Fibroblast of skin of back (primary cell): ENCODE measurements around the gene ARSJ. TPM values are rescaled to one million over a fixed set of nuclear protein-coding genes. Genes with fewer than 3 reads are reported as not detected.
"Not testable (repeated sequence)": the region's sequence is repeated elsewhere in the genome, so short reads cannot be mapped to it uniquely, and the experiment has no call there.

Experiments used
- DNase-seq: peaks from one replicate; pipeline ENCODE4 v3.0.0-alpha.2; 2013
- polyA plus RNA-seq, 2 experiments: library from polyadenylated mRNA; unstranded; fragments of 120-200 nt; gene quantifications; one replicate each; pipeline ENCODE4 v1.2.1, GENCODE V29; 2013; ENCODE audit not compliant: insufficient read length in 2 of 2

The ARSJ gene
- 121 TPM for polyA plus RNA-seq (2013, experiment 1 of 2; ENCODE audit: insufficient read length)
- 150 TPM for polyA plus RNA-seq (2013, experiment 2 of 2; ENCODE audit: insufficient read length)

- peak; percentile 95 for DNase-seq
These were observed at the start of gene ARSJ for GRCh38 chr4:113979148-113979904. Gene ARSJ (minus strand): TSS chr4:113979647. CDS start chr4:113978834, 813 bp downstream.

DNA sequence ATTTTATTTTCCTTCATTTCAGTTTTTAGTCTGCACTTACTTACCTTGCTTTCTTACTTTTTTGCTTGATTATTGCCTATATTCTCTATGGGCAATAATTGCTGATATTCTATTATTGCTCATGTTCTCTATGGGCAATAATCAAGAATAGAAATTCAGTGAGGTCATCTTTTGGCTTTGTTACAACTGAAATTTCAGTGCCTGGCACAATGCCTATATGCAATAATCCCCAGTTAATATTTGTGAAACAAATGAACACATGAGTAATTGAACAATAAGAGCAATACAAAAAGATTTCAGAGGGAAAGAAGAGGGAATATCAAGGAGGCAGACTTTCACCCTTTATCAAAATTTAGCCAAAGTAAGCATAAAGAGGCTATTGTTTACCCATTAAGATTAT is 48.6 kb upstream of the ARSJ start:
- no peak for DNase-seq

GRCh38 chr4:114027596-114027995 is 48.1 kb upstream of the ARSJ start:
- DNase-seq, result no peak

DNA sequence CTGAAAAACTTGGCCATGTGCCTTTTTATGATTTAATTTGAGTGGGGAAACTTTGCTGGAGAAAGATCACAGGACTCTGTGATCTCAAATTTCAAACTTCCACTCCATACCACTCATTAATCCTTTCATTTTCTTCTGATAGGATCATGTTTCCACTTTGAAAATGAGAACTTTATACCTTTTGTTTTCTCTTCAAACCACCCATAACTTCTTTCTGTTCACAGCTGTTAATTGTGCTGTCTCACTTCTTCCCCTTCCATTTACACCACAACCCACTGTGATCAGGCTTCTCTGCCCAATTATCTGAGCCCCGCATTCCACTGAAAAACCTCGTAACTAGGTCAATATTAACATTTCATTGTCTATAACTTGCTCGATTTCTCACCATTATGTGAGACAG is 47.0 kb upstream of the ARSJ start:
- no peak for DNase-seq

GRCh38 chr4:114025176-114025777 is 45.8 kb upstream of the ARSJ start:
- DNase-seq, result no peak

GRCh38 chr4:114021451-114021850 is 42.0 kb upstream of the ARSJ start:
- DNase-seq, result no peak

DNA sequence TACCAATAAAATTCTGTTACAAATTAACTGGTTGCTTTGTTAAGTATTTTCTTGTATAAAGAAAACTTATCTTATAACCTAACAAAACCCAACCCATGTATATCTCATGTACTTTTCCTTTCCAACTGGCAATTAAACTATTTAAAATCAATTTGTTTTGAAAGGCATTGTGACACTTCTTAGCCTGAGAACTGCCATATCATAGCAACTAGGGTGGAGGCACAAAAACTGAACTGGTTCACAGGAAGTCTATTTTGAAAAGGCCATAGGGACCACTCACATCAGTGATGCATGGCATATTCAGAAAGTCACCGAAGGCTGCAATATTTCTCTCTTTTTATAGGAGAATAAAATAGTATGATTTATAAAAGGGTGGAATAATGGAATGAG is 40.5 kb upstream of the ARSJ start:
- DNase-seq, result no peak

- DNase-seq, result no peak
These were observed 40.0 kb upstream of the ARSJ start for GRCh38 chr4:114019276-114019968.

- no peak for DNase-seq
These were observed 37.9 kb upstream of the ARSJ start for GRCh38 chr4:114017120-114017917.

- peak; percentile 99 for DNase-seq
These were observed 36.0 kb upstream of the ARSJ start for GRCh38 chr4:114015444-114015899.

GRCh38 chr4:114013201-114013600 is 33.8 kb upstream of the ARSJ start:
- not testable (repeated sequence) for DNase-seq

- no peak for DNase-seq
These were observed 33.3 kb upstream of the ARSJ start for GRCh38 chr4:114012749-114013148.

DNA sequence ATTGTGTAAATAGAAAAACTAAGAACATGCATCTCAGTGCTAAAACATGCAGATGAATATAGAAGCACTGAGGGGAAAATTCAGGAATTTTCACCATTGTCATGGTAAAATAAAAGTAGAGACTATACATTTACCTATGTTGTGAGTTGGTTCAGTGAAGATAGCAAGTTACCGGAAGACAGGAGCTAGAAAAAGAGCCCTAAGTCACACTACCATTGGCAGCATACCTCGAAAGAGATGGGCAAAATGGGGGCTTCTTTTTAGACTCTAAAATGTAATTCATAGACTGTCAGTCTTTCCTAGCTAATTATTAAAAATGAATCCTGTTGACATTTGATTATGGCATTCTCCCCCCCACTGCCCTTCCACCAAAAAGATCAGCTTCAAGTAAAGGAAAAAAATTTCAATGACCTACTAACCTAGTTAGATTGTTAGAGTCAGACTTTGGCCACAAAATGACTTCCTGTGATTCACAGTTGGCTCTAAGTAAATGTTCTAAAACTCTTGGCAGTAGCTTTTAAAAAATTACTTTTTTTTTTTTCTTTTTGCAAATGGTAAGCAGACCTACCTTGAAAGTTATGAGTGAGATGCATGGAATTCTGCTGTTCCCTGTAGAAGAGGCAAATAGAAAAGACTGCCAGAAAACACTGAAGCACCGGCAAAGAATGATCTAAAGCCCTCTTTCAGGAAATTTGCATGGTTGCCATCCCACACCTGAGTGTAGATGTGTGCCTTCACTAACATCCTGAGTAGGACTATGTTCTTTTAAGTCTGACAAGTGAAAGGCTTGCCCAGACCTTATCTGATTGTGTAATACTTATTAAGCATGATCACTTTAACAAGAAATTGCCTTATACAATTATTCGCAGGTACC is 26.4 kb upstream of the ARSJ start:
- DNase-seq, result peak; percentile 71

- DNase-seq, result not testable (repeated sequence)
These were observed 25.2 kb upstream of the ARSJ start for GRCh38 chr4:114004483-114005226.

- no peak for DNase-seq
These were observed 19.1 kb upstream of the ARSJ start for GRCh38 chr4:113998531-113998930.

DNA sequence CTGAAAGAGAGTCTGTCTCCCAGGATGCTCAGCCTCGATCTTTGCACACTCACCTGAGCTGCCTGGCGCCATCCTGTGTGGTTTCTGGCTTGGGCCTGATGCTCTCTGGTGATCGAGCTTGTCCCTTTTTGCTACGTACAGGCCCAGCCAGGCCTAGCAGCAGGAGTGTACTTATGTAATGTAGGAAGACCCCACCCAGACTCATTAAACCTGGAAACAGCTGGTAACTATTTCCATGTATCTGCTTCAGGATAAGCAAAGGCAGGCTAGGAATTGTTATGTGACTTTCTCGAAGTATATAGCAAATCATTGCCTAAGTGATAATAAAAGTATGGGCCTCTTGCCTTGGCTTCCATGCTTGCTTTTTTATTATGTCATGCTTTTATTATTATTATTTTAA is 18.6 kb upstream of the ARSJ start:
- DNase-seq, result no peak

DNA sequence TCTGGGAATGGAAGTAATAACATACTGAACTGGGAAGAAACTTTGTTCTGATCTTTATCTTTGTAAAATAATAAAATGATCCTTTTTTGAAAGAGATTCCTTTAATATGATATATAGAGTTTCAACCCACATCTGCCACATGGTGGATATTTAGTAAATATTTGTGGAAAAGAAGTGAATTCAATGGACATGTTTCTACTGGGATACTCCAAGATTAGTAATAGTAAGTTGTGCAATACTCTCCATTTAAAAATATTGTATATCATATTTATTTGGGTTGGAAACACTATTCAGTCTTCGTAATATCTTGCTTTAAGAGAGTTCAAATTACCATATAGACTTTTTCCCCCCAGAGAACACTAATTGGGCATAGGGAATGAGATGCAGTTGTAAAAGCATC is 17.8 kb upstream of the ARSJ start:
- DNase-seq, result no peak

DNA sequence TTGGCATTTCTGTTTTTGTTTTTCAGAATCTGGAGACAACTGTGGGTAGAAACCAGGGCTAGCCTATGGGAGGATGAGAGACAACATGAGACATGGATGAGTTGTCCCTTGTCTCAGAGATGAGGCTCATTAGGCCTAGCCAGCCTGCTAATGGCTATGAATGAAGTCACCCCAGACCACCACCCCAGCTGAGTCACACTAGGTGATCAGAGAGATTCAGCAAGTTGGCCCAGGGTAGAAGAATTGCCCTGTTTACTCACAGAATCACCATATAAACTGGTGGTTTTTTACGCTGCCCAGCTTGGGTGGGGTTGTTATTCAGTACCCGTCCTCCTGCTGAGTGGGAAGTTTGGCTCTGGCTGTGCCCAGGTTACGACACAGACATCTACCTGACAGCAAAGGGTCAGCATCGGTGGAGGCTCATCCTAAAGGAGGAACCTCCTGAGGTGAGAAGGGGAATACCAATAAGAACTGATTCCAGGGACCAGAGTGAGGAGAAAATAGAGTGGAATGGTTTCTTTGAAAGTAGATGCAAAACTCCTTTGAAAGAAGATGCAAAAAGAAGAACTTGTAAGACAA is 17.2 kb upstream of the ARSJ start:
- no peak for DNase-seq

DNA sequence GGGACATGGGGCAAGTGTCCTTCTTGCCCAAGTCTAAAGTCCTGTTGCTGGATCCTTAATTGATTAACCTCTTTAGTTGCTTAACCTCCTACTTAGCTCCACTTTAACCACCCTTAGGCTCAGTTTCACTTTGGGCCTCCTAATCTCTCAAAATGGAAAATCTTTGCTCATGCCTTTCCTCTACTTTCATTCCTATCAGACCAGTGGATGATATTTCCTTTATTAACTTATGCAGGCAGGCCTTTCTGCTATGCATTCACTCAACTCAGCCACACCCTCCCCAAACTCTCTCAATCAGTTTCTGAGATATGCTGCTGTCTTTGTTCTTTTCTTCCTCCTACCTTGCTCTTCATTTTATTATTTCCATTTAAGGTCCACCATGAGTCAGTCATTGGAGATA is 14.4 kb upstream of the ARSJ start:
- no peak for DNase-seq

GRCh38 chr4:113990886-113991285 is 11.4 kb upstream of the ARSJ start:
- no peak for DNase-seq
